Liver (tissue), 9 donors: Measurements from ENCODE around the gene KRT4. TPM values are rescaled to one million over a fixed set of nuclear protein-coding genes. Genes with fewer than 3 reads are reported as not detected.

Source experiments
- DNase-seq: peaks from one replicate; pipeline ENCODE4 v3.0.0-alpha.2; 2017; ENCODE audit warnings: low spot score
- H3K27ac ChIP-seq, 2 donors: one replicate each; pipeline ENCODE4 v1.7.0; 2013; ENCODE audit warnings: inconsistent platforms in 2 of 2, low read length in 2 of 2, control low read depth in 1 of 2, low read depth in 1 of 2, mild to moderate bottlenecking in 1 of 2
- H3K27me3 ChIP-seq, 4 donors: one replicate each; pipeline versions ENCODE4 v1.6.1 to v1.7.0; 2013; ENCODE audit warnings: low read length in 3 of 4, inconsistent platforms in 1 of 4, mild to moderate bottlenecking in 1 of 4, moderate library complexity in 1 of 4; ENCODE audit not compliant: control insufficient read depth in 4 of 4, insufficient read depth in 4 of 4
- H3K36me3 ChIP-seq, 4 donors: one replicate each; pipeline versions ENCODE4 v1.6.1 to v1.7.0; 2013; ENCODE audit warnings: low read length in 3 of 4, mild to moderate bottlenecking in 3 of 4, low read depth in 1 of 4, moderate library complexity in 1 of 4; ENCODE audit not compliant: control insufficient read depth in 4 of 4, insufficient read depth in 3 of 4
- H3K4me1 ChIP-seq, 4 donors: one replicate each; pipeline versions ENCODE4 v1.6.1 to v1.7.0; 2013; ENCODE audit warnings: low read length in 3 of 4, mild to moderate bottlenecking in 3 of 4, moderate library complexity in 1 of 4; ENCODE audit not compliant: control insufficient read depth in 4 of 4, insufficient read depth in 4 of 4
- H3K4me3 ChIP-seq, 3 donors: one replicate each; pipeline versions ENCODE4 v1.6.1 to v1.7.0; 2013; ENCODE audit warnings: low read length in 3 of 3, control low read depth in 1 of 3, low read depth in 1 of 3, mild to moderate bottlenecking in 1 of 3
- H3K9ac ChIP-seq, 2 donors: one replicate each; pipeline ENCODE4 v1.7.0; 2013; ENCODE audit warnings: low read length in 2 of 2, mild to moderate bottlenecking in 2 of 2, moderate library complexity in 2 of 2, control low read depth in 1 of 2, low read depth in 1 of 2
- H3K9me3 ChIP-seq, 4 donors: one replicate each; pipeline versions ENCODE4 v1.6.1 to v1.7.0; 2013; ENCODE audit warnings: low read length in 3 of 4; ENCODE audit not compliant: control insufficient read depth in 4 of 4
- ATF3 ChIP-seq: IDR thresholded peaks from 2 replicates; pipeline ENCODE4 v1.6.1; 2016; ENCODE audit warnings: antibody characterized with exemption
- CTCF ChIP-seq: fragments of 150-350 bp; IDR thresholded peaks from 2 replicates; pipeline ENCODE4 v1.5.1; 2017; ENCODE audit warnings: improper control_type of control experiment, low read depth, low read length; ENCODE audit not compliant: missing input control
- EGR1 ChIP-seq, 2 donors: IDR thresholded peaks; 2 replicates each; pipeline ENCODE4 v1.6.1; 2016 to 2018; ENCODE audit warnings: antibody characterized with exemption in 2 of 2, low read depth in 2 of 2
- FOXA1 ChIP-seq: IDR thresholded peaks from 2 replicates; pipeline ENCODE4 v1.6.1; 2016; ENCODE audit warnings: antibody characterized with exemption
- FOXA2 ChIP-seq: IDR thresholded peaks from 2 replicates; pipeline ENCODE4 v1.6.1; 2016; ENCODE audit warnings: antibody characterized with exemption
- GABPA ChIP-seq, 2 donors: IDR thresholded peaks in 1 of 2; conservative IDR thresholded peaks in 1 of 2; 2 replicates each; pipeline ENCODE4 v1.6.1; 2016; ENCODE audit warnings: antibody characterized with exemption in 2 of 2, mild to moderate bottlenecking in 1 of 2, moderate library complexity in 1 of 2
- HNF4A ChIP-seq, 2 donors: conservative IDR thresholded peaks; 2 replicates each; pipeline ENCODE4 v1.6.1; 2016; ENCODE audit warnings: antibody characterized with exemption in 2 of 2, mild to moderate bottlenecking in 2 of 2
- HNF4G ChIP-seq: IDR thresholded peaks from 2 replicates; pipeline ENCODE4 v1.6.1; 2016; ENCODE audit warnings: antibody characterized with exemption
- JUND ChIP-seq, 2 donors: IDR thresholded peaks; 2 replicates each; pipeline ENCODE4 v1.6.1; 2016; ENCODE audit warnings: antibody characterized with exemption in 2 of 2
- MAX ChIP-seq: IDR thresholded peaks from 2 replicates; pipeline ENCODE4 v1.6.1; 2016; ENCODE audit warnings: antibody characterized with exemption
- NR2F2 ChIP-seq: IDR thresholded peaks from 2 replicates; pipeline ENCODE4 v1.6.1; 2016; ENCODE audit warnings: antibody characterized with exemption
- RAD21 ChIP-seq, 2 donors: IDR thresholded peaks; 2 replicates each; pipeline ENCODE4 v1.6.1; 2016; ENCODE audit warnings: antibody characterized with exemption in 2 of 2, mild to moderate bottlenecking in 2 of 2
- REST ChIP-seq: IDR thresholded peaks from 2 replicates; pipeline ENCODE4 v1.6.1; 2016; ENCODE audit warnings: antibody characterized with exemption, mild to moderate bottlenecking
- RXRA ChIP-seq, 2 donors: IDR thresholded peaks; 2 replicates each; pipeline ENCODE4 v1.6.1; 2017 to 2018; ENCODE audit warnings: antibody characterized with exemption in 2 of 2, mild to moderate bottlenecking in 1 of 2
- SP1 ChIP-seq: IDR thresholded peaks from 2 replicates; pipeline ENCODE4 v1.6.1; 2018; ENCODE audit warnings: antibody characterized with exemption, mild to moderate bottlenecking
- TAF1 ChIP-seq: conservative IDR thresholded peaks from 2 replicates; pipeline ENCODE4 v1.6.1; 2016; ENCODE audit warnings: antibody characterized with exemption, mild to moderate bottlenecking
- YY1 ChIP-seq: IDR thresholded peaks from 2 replicates; pipeline ENCODE4 v1.6.1; 2016; ENCODE audit warnings: antibody characterized with exemption, mild to moderate bottlenecking
- ZBTB33 ChIP-seq: IDR thresholded peaks from 2 replicates; pipeline ENCODE4 v1.6.1; 2016; ENCODE audit warnings: antibody characterized with exemption
- WGBS: extraction: QIAGEN DNeasy Blood & Tissue Kit; methylation state at CpG from one replicate; pipeline ENCODE4 v1.1.7; 2013; 5-methylcytosine and 5-hydroxymethylcytosine counted together
- polyA plus RNA-seq, 2 donors: library from polyadenylated mRNA; stranded (reverse) in 1 of 2; unstranded in 1 of 2; fragments of 200-250 nt in 1 of 2; fragments of >200 nt in 1 of 2; fragmentation: Nextera tagmentation in 1 of 2; extraction: Ambion mirVana in 1 of 2; gene quantifications; one replicate each; pipeline versions ENCODE4 v1.2.1 to v1.2.3, GENCODE V29; 2013 to 2015
- total RNA-seq, 2 donors: library from RNA; depleted of rRNA; stranded (reverse); fragments of >200 nt; gene quantifications; one replicate each; pipeline ENCODE4 v1.2.3, GENCODE V29; 2014
- donor health status: healthy.
- donor health status: healthy.
- donor health status: healthy.
- donor health status: healthy.
- donor health status: healthy.

Gene KRT4
- total RNA-seq = under 1 TPM in 1 of 2 donors, not detected in 1; 0.05 TPM
- under 1 TPM in 1 of 2 donors, not detected in 1; 0.23 TPM for polyA plus RNA-seq

- Histone ChIP-seq H3K36me3 (no peaks in the 10 kb centered on the region), H3K9me3 (no peaks in the 10 kb centered on the region), H3K9ac (no peak within 1 kb of the TSS), H3K27ac (no peak within 1 kb of the TSS), H3K4me3 (no peak within 1 kb of the TSS), H3K4me1 (no peaks in the 10 kb centered on the region), H3K27me3 (peaks cover 0 to 3% (median 0%) of the 10 kb centered on the region in 4 donors)
- WGBS = 78% methylated on average over 15 of the region's 15 CpGs
- no peak for DNase-seq
- no peak for TF ChIP-seq FOXA1
These were observed at the start of gene KRT4 for GRCh38 chr12:52813885-52814709. KRT4 (minus strand) TSS chr12:52814116; CDS start chr12:52814058, 58 bp downstream.

GRCh38 chr12:52862023-52862422, 48.1 kb upstream of the KRT4 start:
- Histone ChIP-seq H3K27me3 (no peaks in the 10 kb centered on the region), H3K9ac (no peak overlapping the region), H3K36me3 (no peaks in the 10 kb centered on the region), H3K27ac (no peak overlapping the region), H3K9me3 (no peaks in the 10 kb centered on the region), H3K4me1 (no peaks in the 10 kb centered on the region), H3K4me3 (no peak overlapping the region)
- WGBS = 71% methylated on average over 2 of the region's 2 CpGs
- DNase-seq = no peak
- no peak for TF ChIP-seq FOXA1
- TF ChIP-seq HNF4A (conservative IDR thresholded peaks at IDR 0.05) = no peak
- no peak for TF ChIP-seq ZBTB33
- no peak for TF ChIP-seq RAD21 (IDR thresholded peaks at IDR 0.05)
- TF ChIP-seq NR2F2 = no peak
- no peak for TF ChIP-seq CTCF
- no peak for TF ChIP-seq MAX
- no peak for TF ChIP-seq TAF1
- no peak for TF ChIP-seq SP1
- TF ChIP-seq RXRA (IDR thresholded peaks at IDR 0.05) = no peak
- no peak for TF ChIP-seq GABPA (IDR thresholded peaks at IDR 0.05 in 1 of 2, conservative IDR thresholded peaks at IDR 0.05 in 1 of 2)
- no peak for TF ChIP-seq EGR1 (IDR thresholded peaks at IDR 0.05; ENCODE audit: low read depth in 2 of 2)
- no peak for TF ChIP-seq HNF4G
- no peak for TF ChIP-seq ATF3
- TF ChIP-seq FOXA2 = no peak
- no peak for TF ChIP-seq REST
- no peak for TF ChIP-seq JUND (IDR thresholded peaks at IDR 0.05)
- no peak for TF ChIP-seq YY1
